Brain microvascular endothelial cell (primary cell): ENCODE results near the gene PSMD2.
A peak's percentile ranks its signal among the peaks of the same experiment; 100 is the strongest.

Experiments used
- DNase-seq: peaks from one replicate; pipeline ENCODE4 v3.0.0-alpha.2; 2020
- H3K27ac ChIP-seq: fragments of 250-450 bp; sonication (Bioruptor Pico); 2 replicates; pipeline ENCODE4 v1.5.1; 2020; ENCODE audit warnings: mild to moderate bottlenecking, moderate library complexity
- H3K27me3 ChIP-seq: fragments of 250-450 bp; sonication (Bioruptor Pico); replicated peaks from 2 replicates; pipeline ENCODE4 v1.5.1; 2020; ENCODE audit warnings: mild to moderate bottlenecking
- H3K36me3 ChIP-seq: fragments of 250-450 bp; sonication (Bioruptor Pico); replicated peaks from 2 replicates; pipeline ENCODE4 v1.5.1; 2020; ENCODE audit warnings: mild to moderate bottlenecking
- H3K4me3 ChIP-seq: 2 replicates; pipeline ENCODE4 v1.5.1; 2011; ENCODE audit warnings: low read depth, mild to moderate bottlenecking, control low read depth, low read length, moderate library complexity
- CTCF ChIP-seq: IDR thresholded peaks from 2 replicates; pipeline ENCODE4 v1.5.1; 2011; ENCODE audit warnings: low read depth, mild to moderate bottlenecking, moderate library complexity, low read length, control low read depth, inconsistent platforms; ENCODE audit errors: missing control alignments
- in situ Hi-C: cut with HindIII; loops from 2 replicates; pipeline ENCODE4 v1.10.0; 2017; ENCODE audit warnings: low sequenced_read_pairs, low pct_ligation_motif_present

Gene PSMD2

GRCh38 chr3:184317201-184317600 is 18.2 kb downstream of the PSMD2 start:
- Histone ChIP-seq H3K27me3 (no peaks in the 10 kb centered on the region), H3K36me3 (peaks cover 50% of the 10 kb centered on the region), H3K4me3 (peak overlapping the region; percentile 87), H3K27ac (no peak overlapping the region)
- no peak for TF ChIP-seq CTCF
- no peak for DNase-seq
- in situ Hi-C loops = no loop called here

- H3K36me3 ChIP-seq = peaks cover 78% of the 10 kb centered on the region
- DNase-seq = peak; percentile 95
- in situ Hi-C loops = no loop called here
- H3K4me3 ChIP-seq = no peak overlapping the region
- no peaks in the 10 kb centered on the region for H3K27me3 ChIP-seq
- peak overlapping the region; percentile 61 for H3K27ac ChIP-seq
- no peak for TF ChIP-seq CTCF
Observed at GRCh38 chr3:184320104-184320445, 21.0 kb downstream of the PSMD2 start.

GRCh38 chr3:184321666-184322065 is 22.6 kb downstream of the PSMD2 start:
- H3K4me3 ChIP-seq = no peak overlapping the region
- DNase-seq = no peak
- in situ Hi-C loops = no loop called here
- TF ChIP-seq CTCF = no peak
- no peak overlapping the region for H3K27ac ChIP-seq
- no peaks in the 10 kb centered on the region for H3K27me3 ChIP-seq
- H3K36me3 ChIP-seq = peaks cover 92% of the 10 kb centered on the region

GRCh38 chr3:184322731-184323487 is 23.9 kb downstream of the PSMD2 start:
- no peak for DNase-seq
- no peak overlapping the region for H3K4me3 ChIP-seq

GRCh38 chr3:184323696-184324095 is 24.7 kb downstream of the PSMD2 start:
- H3K27me3 ChIP-seq = no peaks in the 10 kb centered on the region
- TF ChIP-seq CTCF = no peak
- H3K36me3 ChIP-seq = peaks cover 97% of the 10 kb centered on the region
- no peak overlapping the region for H3K27ac ChIP-seq
- H3K4me3 ChIP-seq = no peak overlapping the region
- no peak for DNase-seq
- in situ Hi-C loops = no loop called here

More at GRCh38 chr3:184322731-184323487, 23.9 kb downstream of the PSMD2 start:
- Histone ChIP-seq H3K27me3 (no peaks in the 10 kb centered on the region), H3K27ac (no peak overlapping the region), H3K36me3 (peaks cover 94% of the 10 kb centered on the region)
- no peak for TF ChIP-seq CTCF
- in situ Hi-C loops = no loop called here

- peaks cover 100% of the 10 kb centered on the region for H3K36me3 ChIP-seq
- no peak for TF ChIP-seq CTCF
- no peak overlapping the region for H3K27ac ChIP-seq
- in situ Hi-C loops = no loop called here
- no peak overlapping the region for H3K4me3 ChIP-seq
- DNase-seq = no peak
- no peaks in the 10 kb centered on the region for H3K27me3 ChIP-seq
Observed at GRCh38 chr3:184325269-184325668, 26.2 kb downstream of the PSMD2 start.
